T-cell (primary cell): ENCODE results near the gene AGPS. TPM values are rescaled to one million over a fixed set of nuclear protein-coding genes. Genes with fewer than 3 reads are reported as not detected.

ENCODE experiments used
- ATAC-seq, 4 experiments: fragments of 200-7000 bp in 3 of 4; fragments of 150-1000 bp in 1 of 4; cut with Tn5 transposase; replicated peaks in 1 of 4; 1 replicate in 3 of 4; 2 replicates in 1 of 4; pipeline ENCODE4 v1.10.0; 2021; ENCODE audit warnings: moderate library complexity in 3 of 4, mild to moderate bottlenecking in 2 of 4, moderate number of reproducible peaks in 1 of 4
- CTCF ChIA-PET, 2 donors: fragments of 300-600 bp; sonication (Branson Sonifier 250); formaldehyde crosslinking; loops; one replicate each; lab custom pipeline; 2022; ENCODE audit warnings: antibody characterized with exemption in 2 of 2; lab: Charles Lee
- POLR2A ChIA-PET, 2 donors: fragments of 300-600 bp; sonication (Branson Sonifier 250); formaldehyde crosslinking; loops; one replicate each; lab custom pipeline; 2022; ENCODE audit warnings: antibody characterized with exemption in 2 of 2; lab: Charles Lee
- DNase-seq, 35 experiments: peaks; one replicate each; pipeline versions ENCODE4 v3.0.0 to v3.0.0-alpha.2; 2013 to 2023
- H3K27ac ChIP-seq: one replicate; pipeline ENCODE4 v1.5.1; 2013; ENCODE audit warnings: low read length
- H3K27me3 ChIP-seq, 2 experiments: replicated peaks in 1 of 2; 1 replicate in 1 of 2; 2 replicates in 1 of 2; pipeline versions ENCODE4 v1.6.1 to v1.7.0; 2013; ENCODE audit warnings: low read length in 1 of 2, mixed read lengths in 1 of 2; ENCODE audit not compliant: control insufficient read depth in 2 of 2, insufficient read depth in 2 of 2; ENCODE audit errors: extremely low read depth in 1 of 2
- H3K36me3 ChIP-seq, 2 donors: 1 replicate in 1 of 2; 2 replicates in 1 of 2; pipeline versions ENCODE4 v1.6.1 to v1.7.0; 2013; ENCODE audit warnings: low read length in 1 of 2; ENCODE audit not compliant: control insufficient read depth in 2 of 2, insufficient read depth in 1 of 2; ENCODE audit errors: extremely low read depth in 1 of 2
- H3K4me1 ChIP-seq, 2 experiments: 1 replicate in 1 of 2; 2 replicates in 1 of 2; pipeline versions ENCODE4 v1.6.1 to v1.7.0; 2013; ENCODE audit warnings: low read length in 2 of 2, mixed read lengths in 1 of 2; ENCODE audit not compliant: insufficient read depth in 2 of 2, control insufficient read depth in 1 of 2; ENCODE audit errors: extremely low read depth in 1 of 2
- H3K4me3 ChIP-seq, 2 donors: 1 replicate in 1 of 2; 2 replicates in 1 of 2; pipeline versions ENCODE4 v1.5.1 to v1.7.0; 2013; ENCODE audit warnings: mild to moderate bottlenecking in 2 of 2, low read length in 1 of 2, moderate library complexity in 1 of 2; ENCODE audit not compliant: control insufficient read depth in 1 of 2; ENCODE audit errors: extremely low read depth in 1 of 2
- H3K9me3 ChIP-seq: 2 replicates; pipeline ENCODE4 v1.7.0; 2013
- H3K27ac Mint-ChIP-seq, 2 donors: one replicate each; pipeline ENCODE4 v1.8.0; 2020 to 2021; ENCODE audit warnings: mild to moderate bottlenecking in 2 of 2, mixed read lengths in 2 of 2
- H3K27me3 Mint-ChIP-seq, 2 donors: one replicate each; pipeline ENCODE4 v1.8.0; 2021 to 2022; ENCODE audit warnings: mixed read lengths in 2 of 2
- H3K36me3 Mint-ChIP-seq: one replicate; pipeline ENCODE4 v1.8.0; 2021; ENCODE audit warnings: mixed read lengths
- H3K4me1 Mint-ChIP-seq, 3 donors: one replicate each; pipeline ENCODE4 v1.8.0; 2020 to 2022; ENCODE audit warnings: mixed read lengths in 3 of 3, mild to moderate bottlenecking in 1 of 3
- H3K4me3 Mint-ChIP-seq, 3 donors: one replicate each; pipeline ENCODE4 v1.8.0; 2020 to 2022; ENCODE audit warnings: mild to moderate bottlenecking in 3 of 3, mixed read lengths in 3 of 3, moderate library complexity in 3 of 3
- H3K9me3 Mint-ChIP-seq, 3 donors: one replicate each; pipeline ENCODE4 v1.8.0; 2020 to 2022; ENCODE audit warnings: mixed read lengths in 3 of 3
- WGBS: methylation state at CpG from one replicate; pipeline ENCODE4 v1.1.5; 2013; ENCODE audit warnings: missing lambda C conversion rate; ENCODE audit not compliant: insufficient coverage; 5-methylcytosine and 5-hydroxymethylcytosine counted together
- total RNA-seq, 35 experiments: library from RNA in 6 of 35; stranded (reverse) in 6 of 35; fragments of 120-200 nt in 1 of 35; gene quantifications; one replicate each; pipeline versions ENCODE4 v1.2.1 to v1.2.4 and lab custom pipeline; 2013 to 2026

Gene AGPS
- total RNA-seq, 5 donors from 2014 or later (not counting 1 experiment from before 2014, with no cell fraction given), result 26.1 to 32.3 (median 29.6) TPM

DNA sequence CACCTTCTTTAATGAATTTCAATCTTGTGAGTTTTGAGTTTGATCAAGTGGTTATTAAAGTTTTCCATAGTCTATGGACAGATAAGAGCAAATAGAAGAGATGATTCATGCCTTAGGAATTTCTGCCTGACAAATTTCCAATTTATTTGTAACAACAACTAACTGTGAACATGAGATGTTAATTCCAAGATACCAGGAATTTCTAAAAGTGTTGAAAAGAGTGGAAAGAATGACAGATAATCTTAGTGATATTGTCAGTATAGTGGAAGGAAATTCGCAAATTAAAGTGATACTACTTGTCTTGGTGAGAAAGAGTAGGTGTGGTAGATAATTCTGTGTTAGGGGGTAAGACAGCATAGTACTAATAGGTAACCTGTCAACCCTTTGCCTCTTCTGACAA, 82.4 kb downstream of the AGPS start:
- Histone ChIP-seq H3K4me1 (no peaks in the 10 kb centered on the region), H3K4me3 (no peak overlapping the region), H3K27ac (no peak overlapping the region), H3K27me3 (no peaks in the 10 kb centered on the region), H3K9me3 (no peaks in the 10 kb centered on the region), H3K36me3 (peaks cover 3 to 6% of the 10 kb centered on the region in 2 donors)
- Mint-ChIP-seq H3K4me1 (no peaks in the 10 kb centered on the region), H3K9me3 (peaks cover 6 to 27% (median 19%) of the 10 kb centered on the region in 3 donors), H3K27ac (no peak overlapping the region), H3K27me3 (no peaks in the 10 kb centered on the region), H3K4me3 (no peak overlapping the region), H3K36me3 (peaks cover 77% of the 10 kb centered on the region)
- no peak for ATAC-seq
- no CpG with 5 or more reads among the region's 1 CpG for WGBS
- ChIA-PET CTCF (no interaction called here), POLR2A (no interaction called here)
- DNase-seq, result no peak

DNA sequence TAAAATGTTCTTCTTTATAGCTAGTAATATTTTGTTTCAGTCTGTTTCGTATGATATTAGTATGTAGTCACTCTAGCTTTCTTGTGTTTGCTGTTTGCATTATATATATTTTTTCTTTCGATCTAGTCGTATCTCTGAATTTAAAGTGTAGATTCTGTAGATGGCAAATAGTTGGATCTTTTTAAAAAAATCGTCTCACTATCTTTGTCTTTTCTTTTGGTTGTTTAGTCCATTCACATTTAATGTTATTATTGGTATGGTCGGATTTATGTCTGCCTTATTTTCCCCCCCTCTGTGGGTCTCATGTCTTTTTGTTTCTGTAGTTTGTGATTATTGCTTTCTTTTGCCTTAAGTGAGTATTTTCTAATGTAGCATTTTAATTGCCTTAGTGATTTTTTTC, 84.3 kb downstream of the AGPS start:
- H3K9me3 Mint-ChIP-seq, result peaks cover 3 to 14% (median 7%) of the 10 kb centered on the region in 3 donors
- H3K27ac Mint-ChIP-seq, result no peak overlapping the region
- H3K4me1 ChIP-seq, result no peaks in the 10 kb centered on the region
- no peaks in the 10 kb centered on the region for H3K27me3 ChIP-seq
- POLR2A ChIA-PET, result no interaction called here
- CTCF ChIA-PET, result no interaction called here
- H3K4me3 Mint-ChIP-seq, result no peak overlapping the region
- H3K27me3 Mint-ChIP-seq, result no peaks in the 10 kb centered on the region
- DNase-seq (no peak), ATAC-seq (no peak)
- no peak overlapping the region for H3K4me3 ChIP-seq
- H3K36me3 ChIP-seq, result peaks cover 3 to 4% of the 10 kb centered on the region in 2 donors
- peaks cover 68% of the 10 kb centered on the region for H3K36me3 Mint-ChIP-seq
- no CpG with 5 or more reads among the region's 5 CpGs for WGBS
- H3K9me3 ChIP-seq, result no peaks in the 10 kb centered on the region
- H3K27ac ChIP-seq, result no peak overlapping the region
- no peaks in the 10 kb centered on the region for H3K4me1 Mint-ChIP-seq

DNA sequence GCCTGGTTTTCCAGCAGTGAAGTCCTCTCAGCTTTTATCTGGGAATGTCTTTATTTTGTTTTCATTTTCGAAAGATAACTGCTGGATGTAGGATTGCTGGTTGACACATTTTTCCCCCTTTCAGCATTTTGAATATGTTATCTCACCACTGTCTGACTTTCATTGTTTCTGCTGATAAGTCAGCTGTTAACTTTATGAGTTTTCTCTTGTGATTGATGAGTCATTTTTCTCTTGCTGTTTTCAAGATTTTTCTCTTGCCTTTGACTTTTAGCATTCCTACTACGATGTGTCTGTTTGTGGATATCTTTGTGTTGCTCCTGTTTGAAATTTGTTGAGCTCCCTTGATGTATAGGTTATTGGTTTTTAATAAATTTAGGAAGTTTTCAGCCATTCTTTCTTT, 85.5 kb downstream of the AGPS start:
- H3K27me3 ChIP-seq, result no peaks in the 10 kb centered on the region
- no peak for DNase-seq
- H3K4me3 ChIP-seq, result no peak overlapping the region
- ATAC-seq, result no peak
- CTCF ChIA-PET, result interaction anchor here in 1 of 2 donors (0.6 kb wide), 1 partner anchor 988 kb away, joined by 3 read pairs; no protein-coding TSS in a partner anchor
- H3K27me3 Mint-ChIP-seq, result no peaks in the 10 kb centered on the region
- peaks cover 60% of the 10 kb centered on the region for H3K36me3 Mint-ChIP-seq
- H3K4me1 ChIP-seq, result no peaks in the 10 kb centered on the region
- H3K36me3 ChIP-seq, result peaks cover 3 to 8% of the 10 kb centered on the region in 2 donors
- POLR2A ChIA-PET, result no interaction called here
- no peaks in the 10 kb centered on the region for H3K4me1 Mint-ChIP-seq
- H3K9me3 Mint-ChIP-seq, result peaks cover 2 to 3% (median 3%) of the 10 kb centered on the region in 3 donors
- WGBS, result no CpG with 5 or more reads among the region's 2 CpGs
- H3K27ac Mint-ChIP-seq, result no peak overlapping the region
- no peaks in the 10 kb centered on the region for H3K9me3 ChIP-seq
- no peak overlapping the region for H3K4me3 Mint-ChIP-seq
- no peak overlapping the region for H3K27ac ChIP-seq

DNA sequence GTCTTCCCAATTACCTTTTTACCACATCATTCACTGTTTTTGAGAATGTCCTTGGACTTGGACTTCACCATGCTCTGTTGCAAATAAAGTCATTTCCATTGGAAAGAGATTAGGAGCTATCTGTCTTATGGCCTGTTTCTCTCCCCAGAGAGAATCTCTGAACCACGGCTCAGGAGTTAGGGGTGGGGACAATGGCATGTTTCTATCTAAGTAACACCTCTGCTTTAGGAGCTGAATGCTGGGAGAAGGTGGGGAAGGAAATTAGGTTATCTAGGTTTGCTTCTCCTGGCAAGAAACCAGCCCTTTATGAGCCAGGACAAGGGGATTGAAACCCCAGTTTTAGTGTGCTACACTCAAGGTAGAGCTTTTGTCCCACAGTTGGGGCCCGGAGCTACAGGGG, 86.3 kb downstream of the AGPS start:
- H3K27ac Mint-ChIP-seq, result no peak overlapping the region
- CTCF ChIA-PET, result no interaction called here
- Histone ChIP-seq H3K4me3 (no peak overlapping the region), H3K27ac (no peak overlapping the region), H3K36me3 (peaks cover 3 to 13% of the 10 kb centered on the region in 2 donors), H3K27me3 (no peaks in the 10 kb centered on the region), H3K4me1 (no peaks in the 10 kb centered on the region), H3K9me3 (no peaks in the 10 kb centered on the region)
- POLR2A ChIA-PET, result no interaction called here
- WGBS, result no CpG with 5 or more reads among the region's 2 CpGs
- ATAC-seq (no peak), DNase-seq (no peak)
- no peaks in the 10 kb centered on the region for H3K27me3 Mint-ChIP-seq
- no peak overlapping the region for H3K4me3 Mint-ChIP-seq
- H3K36me3 Mint-ChIP-seq, result peaks cover 64% of the 10 kb centered on the region
- peaks cover 2 to 3% (median 3%) of the 10 kb centered on the region in 3 donors for H3K9me3 Mint-ChIP-seq
- no peaks in the 10 kb centered on the region for H3K4me1 Mint-ChIP-seq

DNA sequence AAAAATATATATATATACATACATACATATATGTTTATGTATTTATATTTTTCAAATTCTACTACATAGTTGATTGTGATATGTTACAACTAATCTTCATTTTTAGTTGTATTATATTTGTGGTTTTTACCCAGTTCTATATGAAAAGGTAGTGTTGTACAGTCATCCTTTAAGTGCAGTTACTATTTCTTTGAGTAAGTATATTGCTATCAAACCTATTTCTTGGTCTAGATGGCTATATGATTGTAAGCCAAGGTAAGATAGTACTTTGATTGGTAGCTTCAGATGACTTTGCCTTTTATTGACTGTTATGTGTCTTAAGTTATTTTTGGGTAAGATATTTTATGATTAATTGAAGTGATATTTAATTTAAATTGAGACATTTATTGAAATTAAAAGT, 89.6 kb downstream of the AGPS start:
- no peak overlapping the region for H3K27ac Mint-ChIP-seq
- ChIA-PET POLR2A (interaction anchor here in 1 of 2 donors (0.6 kb wide), 1 partner anchor 128 kb away, joined by 3 read pairs; no protein-coding TSS in a partner anchor), CTCF (interaction anchor here in 1 of 2 donors (0.6 kb wide), 1 partner anchor 1003 kb away, joined by 3 read pairs; no protein-coding TSS in a partner anchor)
- no peak overlapping the region for H3K4me3 Mint-ChIP-seq
- peaks cover 47% of the 10 kb centered on the region for H3K36me3 Mint-ChIP-seq
- DNase-seq (no peak), ATAC-seq (no peak)
- Histone ChIP-seq H3K27me3 (no peaks in the 10 kb centered on the region), H3K9me3 (no peaks in the 10 kb centered on the region), H3K27ac (no peak overlapping the region), H3K36me3 (peaks cover 0 to 15% of the 10 kb centered on the region in 2 donors), H3K4me1 (no peaks in the 10 kb centered on the region), H3K4me3 (no peak overlapping the region)
- no peaks in the 10 kb centered on the region for H3K27me3 Mint-ChIP-seq
- no peaks in the 10 kb centered on the region for H3K4me1 Mint-ChIP-seq
- H3K9me3 Mint-ChIP-seq, result peaks cover 2 to 3% (median 3%) of the 10 kb centered on the region in 3 donors

DNA sequence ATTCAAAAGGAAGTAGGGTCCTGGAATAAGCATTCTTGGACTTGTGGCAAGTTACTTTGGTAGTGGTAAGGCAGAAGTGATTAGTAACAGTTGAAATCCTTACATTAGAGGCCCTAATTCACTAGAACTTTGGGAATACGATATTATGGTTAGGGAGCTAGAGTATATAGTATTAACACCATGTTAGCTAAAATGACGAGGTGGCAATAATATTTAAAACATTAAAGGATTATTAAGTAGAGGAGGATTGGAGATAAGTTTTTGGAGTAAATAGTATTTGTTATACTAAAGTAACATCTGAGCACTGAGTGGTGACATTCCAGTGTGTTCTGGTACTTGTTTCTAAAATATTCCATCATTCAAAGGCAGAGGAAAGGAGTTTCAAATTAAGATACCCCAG, 91.0 kb downstream of the AGPS start:
- no peaks in the 10 kb centered on the region for H3K4me1 Mint-ChIP-seq
- no peaks in the 10 kb centered on the region for H3K27me3 ChIP-seq
- no peak overlapping the region for H3K27ac Mint-ChIP-seq
- no peak overlapping the region for H3K27ac ChIP-seq
- WGBS, result no CpG with 5 or more reads among the region's 2 CpGs
- peaks cover 0 to 15% of the 10 kb centered on the region in 2 donors for H3K36me3 ChIP-seq
- no peak overlapping the region for H3K4me3 Mint-ChIP-seq
- peaks cover 0 to 2% (median 0%) of the 10 kb centered on the region in 3 donors for H3K9me3 Mint-ChIP-seq
- H3K4me1 ChIP-seq, result no peaks in the 10 kb centered on the region
- ATAC-seq, result no peak
- H3K9me3 ChIP-seq, result no peaks in the 10 kb centered on the region
- H3K36me3 Mint-ChIP-seq, result peaks cover 37% of the 10 kb centered on the region
- H3K4me3 ChIP-seq, result no peak overlapping the region
- no peaks in the 10 kb centered on the region for H3K27me3 Mint-ChIP-seq
- DNase-seq, result no peak
- ChIA-PET CTCF (no interaction called here), POLR2A (interaction anchor here (0.5 to 0.6 kb wide), 2 partner anchors 103 to 104 kb away, joined by 4 to 5 read pairs; no protein-coding TSS in a partner anchor)
